HL-60 (cell line): ENCODE measurements around the gene TIRAP.
"Not testable (repeated sequence)": the region's sequence is repeated elsewhere in the genome, so short reads cannot be mapped to it uniquely, and the experiment has no call there.

Source experiments
- DNase-seq, 2 experiments: peaks; one replicate each; pipeline ENCODE4 v3.0.0-alpha.2; 2010 to 2020; ENCODE audit warnings: low read depth in 1 of 2, low spot score in 1 of 2
- H3K27ac ChIP-seq: fragments of 250-450 bp; sonication (Bioruptor Pico); replicated peaks from 2 replicates; pipeline ENCODE4 v1.5.1; 2020; ENCODE audit warnings: mild to moderate bottlenecking, moderate library complexity
- H3K27me3 ChIP-seq: fragments of 250-450 bp; sonication (Bioruptor Pico); 2 replicates; pipeline ENCODE4 v1.5.1; 2021; ENCODE audit warnings: mild to moderate bottlenecking, moderate library complexity; ENCODE audit not compliant: insufficient read depth, poor library complexity, severe bottlenecking
- H3K4me3 ChIP-seq: replicated peaks from 2 replicates; pipeline ENCODE4 v1.5.1; 2011; ENCODE audit warnings: mild to moderate bottlenecking, control low read depth, low read length; ENCODE audit not compliant: insufficient read depth
- GABPA ChIP-seq: IDR thresholded peaks from 2 replicates; pipeline ENCODE4 v1.6.1; 2012; ENCODE audit warnings: low read depth
- POLR2AphosphoS5 ChIP-seq: IDR thresholded peaks from 2 replicates; pipeline ENCODE4 v1.6.1; 2012; ENCODE audit warnings: low read depth
- SPI1 ChIP-seq: IDR thresholded peaks from 2 replicates; pipeline ENCODE4 v1.6.1; 2012; ENCODE audit warnings: low read depth, mild to moderate bottlenecking, borderline replicate concordance
- TF ChIP-seq, protein P1 (sequence below): IDR thresholded peaks from 2 replicates; pipeline ENCODE4 v1.6.1; 2012; ENCODE audit warnings: low read depth; ENCODE audit not compliant: insufficient replicate concordance
- TF ChIP-seq, protein P2 (sequence below): IDR thresholded peaks from one replicate; pipeline ENCODE4 v1.5.1; 2011; ENCODE audit warnings: low read length, control low read depth, inconsistent platforms; ENCODE audit not compliant: insufficient read depth

Gene TIRAP

GRCh38 chr11:126253265-126253664, 29.6 kb upstream of the TIRAP start:
- Histone ChIP-seq H3K4me3 (no peak overlapping the region), H3K27ac (no peak overlapping the region)
- TF ChIP-seq, protein P1, sequence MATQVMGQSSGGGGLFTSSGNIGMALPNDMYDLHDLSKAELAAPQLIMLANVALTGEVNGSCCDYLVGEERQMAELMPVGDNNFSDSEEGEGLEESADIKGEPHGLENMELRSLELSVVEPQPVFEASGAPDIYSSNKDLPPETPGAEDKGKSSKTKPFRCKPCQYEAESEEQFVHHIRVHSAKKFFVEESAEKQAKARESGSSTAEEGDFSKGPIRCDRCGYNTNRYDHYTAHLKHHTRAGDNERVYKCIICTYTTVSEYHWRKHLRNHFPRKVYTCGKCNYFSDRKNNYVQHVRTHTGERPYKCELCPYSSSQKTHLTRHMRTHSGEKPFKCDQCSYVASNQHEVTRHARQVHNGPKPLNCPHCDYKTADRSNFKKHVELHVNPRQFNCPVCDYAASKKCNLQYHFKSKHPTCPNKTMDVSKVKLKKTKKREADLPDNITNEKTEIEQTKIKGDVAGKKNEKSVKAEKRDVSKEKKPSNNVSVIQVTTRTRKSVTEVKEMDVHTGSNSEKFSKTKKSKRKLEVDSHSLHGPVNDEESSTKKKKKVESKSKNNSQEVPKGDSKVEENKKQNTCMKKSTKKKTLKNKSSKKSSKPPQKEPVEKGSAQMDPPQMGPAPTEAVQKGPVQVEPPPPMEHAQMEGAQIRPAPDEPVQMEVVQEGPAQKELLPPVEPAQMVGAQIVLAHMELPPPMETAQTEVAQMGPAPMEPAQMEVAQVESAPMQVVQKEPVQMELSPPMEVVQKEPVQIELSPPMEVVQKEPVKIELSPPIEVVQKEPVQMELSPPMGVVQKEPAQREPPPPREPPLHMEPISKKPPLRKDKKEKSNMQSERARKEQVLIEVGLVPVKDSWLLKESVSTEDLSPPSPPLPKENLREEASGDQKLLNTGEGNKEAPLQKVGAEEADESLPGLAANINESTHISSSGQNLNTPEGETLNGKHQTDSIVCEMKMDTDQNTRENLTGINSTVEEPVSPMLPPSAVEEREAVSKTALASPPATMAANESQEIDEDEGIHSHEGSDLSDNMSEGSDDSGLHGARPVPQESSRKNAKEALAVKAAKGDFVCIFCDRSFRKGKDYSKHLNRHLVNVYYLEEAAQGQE: no peak
- TF ChIP-seq GABPA: no peak
- TF ChIP-seq SPI1: no peak
- TF ChIP-seq, protein P2, sequence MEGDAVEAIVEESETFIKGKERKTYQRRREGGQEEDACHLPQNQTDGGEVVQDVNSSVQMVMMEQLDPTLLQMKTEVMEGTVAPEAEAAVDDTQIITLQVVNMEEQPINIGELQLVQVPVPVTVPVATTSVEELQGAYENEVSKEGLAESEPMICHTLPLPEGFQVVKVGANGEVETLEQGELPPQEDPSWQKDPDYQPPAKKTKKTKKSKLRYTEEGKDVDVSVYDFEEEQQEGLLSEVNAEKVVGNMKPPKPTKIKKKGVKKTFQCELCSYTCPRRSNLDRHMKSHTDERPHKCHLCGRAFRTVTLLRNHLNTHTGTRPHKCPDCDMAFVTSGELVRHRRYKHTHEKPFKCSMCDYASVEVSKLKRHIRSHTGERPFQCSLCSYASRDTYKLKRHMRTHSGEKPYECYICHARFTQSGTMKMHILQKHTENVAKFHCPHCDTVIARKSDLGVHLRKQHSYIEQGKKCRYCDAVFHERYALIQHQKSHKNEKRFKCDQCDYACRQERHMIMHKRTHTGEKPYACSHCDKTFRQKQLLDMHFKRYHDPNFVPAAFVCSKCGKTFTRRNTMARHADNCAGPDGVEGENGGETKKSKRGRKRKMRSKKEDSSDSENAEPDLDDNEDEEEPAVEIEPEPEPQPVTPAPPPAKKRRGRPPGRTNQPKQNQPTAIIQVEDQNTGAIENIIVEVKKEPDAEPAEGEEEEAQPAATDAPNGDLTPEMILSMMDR: no peak
- no peak for TF ChIP-seq POLR2AphosphoS5

DNA sequence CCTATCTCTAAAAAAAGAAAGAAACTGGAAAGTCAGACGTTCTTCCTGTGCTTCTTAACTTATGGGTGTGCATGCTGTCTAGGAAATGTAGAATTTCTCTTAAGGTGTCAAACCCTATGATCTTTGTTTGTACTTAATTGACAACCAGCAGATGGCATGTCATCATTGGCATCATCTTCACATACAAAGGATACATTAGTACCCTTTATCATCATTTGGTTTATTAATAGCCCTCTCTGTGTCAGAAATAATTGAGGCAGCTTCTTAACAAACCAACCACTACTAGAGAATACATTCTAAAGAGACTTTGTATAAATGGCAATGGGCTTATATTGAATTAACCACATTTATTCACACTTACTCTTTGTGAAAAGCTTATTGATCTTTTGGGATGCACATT, 28.1 kb upstream of the TIRAP start:
- H3K27ac ChIP-seq: no peak overlapping the region
- no peak overlapping the region for H3K4me3 ChIP-seq
- H3K27me3 ChIP-seq: no peaks in the 10 kb centered on the region
- no peak for DNase-seq
- TF ChIP-seq POLR2AphosphoS5 (no peak), GABPA (no peak), SPI1 (no peak)
- TF ChIP-seq, protein P1: no peak
- TF ChIP-seq, protein P2: no peak

More at GRCh38 chr11:126253265-126253664, 29.6 kb upstream of the TIRAP start:
- no peaks in the 10 kb centered on the region for H3K27me3 ChIP-seq
- DNase-seq: no peak

DNA sequence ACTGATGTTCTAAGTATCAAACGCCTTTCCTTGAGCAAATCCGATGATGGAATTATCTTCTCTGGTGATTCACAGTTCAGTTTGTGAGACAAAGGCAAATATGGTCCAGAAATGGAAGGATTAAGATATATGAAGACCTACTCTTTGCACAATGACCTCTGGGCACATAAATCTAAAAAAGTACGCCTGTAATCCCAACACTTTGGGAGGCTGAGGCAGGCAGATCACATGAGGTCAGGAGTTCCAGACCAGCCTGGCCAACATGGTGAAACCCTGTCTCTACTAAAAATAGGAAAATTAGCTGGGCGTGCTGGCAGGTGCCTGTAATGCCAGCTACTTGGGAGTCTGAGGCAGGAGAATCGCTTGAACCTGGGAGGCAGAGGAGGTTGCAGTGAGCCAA, 27.4 kb upstream of the TIRAP start:
- DNase-seq, H3K27me3 ChIP-seq, H3K4me3 ChIP-seq, H3K27ac ChIP-seq: not testable (repeated sequence)

DNA sequence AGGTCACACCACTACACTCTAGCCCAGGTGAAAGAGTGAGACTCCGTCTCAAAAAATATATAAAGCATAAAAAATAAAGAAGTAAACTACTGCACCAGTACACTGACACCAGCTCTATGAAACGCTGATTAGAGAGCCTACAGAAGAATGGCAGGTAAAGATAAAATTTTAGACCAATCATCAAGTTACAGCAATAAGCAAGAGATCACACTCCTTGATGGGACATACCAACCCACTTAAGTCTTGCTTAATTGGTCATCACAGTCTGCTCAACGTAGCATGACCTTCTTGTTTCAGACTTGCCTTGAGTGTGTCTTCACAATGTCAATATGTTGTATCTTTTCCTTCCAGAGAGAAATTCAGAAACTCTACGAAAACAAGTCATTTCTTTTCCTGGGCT, 26.7 kb upstream of the TIRAP start:
- H3K27ac ChIP-seq: no peak overlapping the region
- no peak for TF ChIP-seq POLR2AphosphoS5
- TF ChIP-seq, protein P2: no peak
- TF ChIP-seq, protein P1: no peak
- TF ChIP-seq GABPA: no peak
- no peak for TF ChIP-seq SPI1
- no peaks in the 10 kb centered on the region for H3K27me3 ChIP-seq
- no peak for DNase-seq
- no peak overlapping the region for H3K4me3 ChIP-seq
